A673 (cell line): ENCODE measurements around the gene SEC61A2. TPM values are rescaled to one million over a fixed set of nuclear protein-coding genes. Genes with fewer than 3 reads are reported as not detected.

ENCODE experiments used
- BruUV-seq: library from RNA; stranded (reverse); fragments of 400-500 nt; replicated peaks from 2 replicates; lab custom pipeline; 2021; lab: Mats Ljungman, UMichigan
- CTCF ChIA-PET: fragments of 300-600 bp; sonication (Branson Sonifier 250); formaldehyde crosslinking; loops from one replicate; lab custom pipeline; 2022; ENCODE audit warnings: antibody characterized with exemption; lab: Charles Lee
- POLR2A ChIA-PET: fragments of 300-600 bp; sonication (Branson Sonifier 250); formaldehyde crosslinking; loops from one replicate; lab custom pipeline; 2022; ENCODE audit warnings: antibody characterized with exemption; ENCODE audit not compliant: low non-redundant PET; lab: Charles Lee
- DNase-seq: peaks from one replicate; pipeline ENCODE4 v3.0.0-alpha.2; 2015; ENCODE audit warnings: low spot score
- H3K27ac ChIP-seq: fragments of 200-600 bp; sonication (generic); 2 replicates; pipeline ENCODE4 v1.5.1; 2016; ENCODE audit warnings: mixed run types, low read depth, mild to moderate bottlenecking, mixed read lengths, antibody characterized with exemption, low read length; ENCODE audit not compliant: poor library complexity, severe bottlenecking
- H3K27me3 ChIP-seq: fragments of 200-600 bp; sonication (generic); replicated peaks from 2 replicates; pipeline ENCODE4 v1.6.1; 2017; ENCODE audit warnings: mixed run types, low read depth, mild to moderate bottlenecking, mixed read lengths, antibody characterized with exemption, low read length; ENCODE audit not compliant: insufficient read depth, poor library complexity
- H3K36me3 ChIP-seq: fragments of 200-600 bp; sonication (generic); 2 replicates; pipeline ENCODE4 v1.6.1; 2016; ENCODE audit warnings: mixed run types, mild to moderate bottlenecking, mixed read lengths, antibody characterized with exemption, low read length; ENCODE audit not compliant: insufficient read depth, poor library complexity, severe bottlenecking
- H3K4me1 ChIP-seq: fragments of 200-600 bp; sonication (generic); 2 replicates; pipeline ENCODE4 v1.6.1; 2017; ENCODE audit warnings: mixed run types, mild to moderate bottlenecking, mixed read lengths, antibody characterized with exemption, low read length; ENCODE audit not compliant: insufficient read depth, poor library complexity, severe bottlenecking
- H3K4me3 ChIP-seq: fragments of 200-600 bp; sonication (generic); 2 replicates; pipeline ENCODE4 v1.5.1; 2016; ENCODE audit warnings: low read depth, mixed run types, mild to moderate bottlenecking, mixed read lengths, low read length; ENCODE audit not compliant: poor library complexity, severe bottlenecking
- H3K9me3 ChIP-seq: fragments of 200-600 bp; sonication (generic); 2 replicates; pipeline ENCODE4 v1.6.1; 2016; ENCODE audit warnings: mixed run types, low read depth, mild to moderate bottlenecking, mixed read lengths, antibody characterized with exemption, low read length; ENCODE audit not compliant: poor library complexity, severe bottlenecking
- CTCF ChIP-seq: fragments of 300-800, 200-600 bp; sonication (generic); conservative IDR thresholded peaks from 2 replicates; pipeline ENCODE4 v1.5.1; 2017; ENCODE audit warnings: low read depth, mild to moderate bottlenecking, antibody characterized with exemption, low read length, moderate library complexity, mixed read lengths
- EZH2 ChIP-seq: fragments of 200-600 bp; sonication (generic); IDR thresholded peaks from 2 replicates; pipeline ENCODE4 v1.6.1; 2017; ENCODE audit warnings: borderline replicate concordance, low read depth, mild to moderate bottlenecking, mixed read lengths, antibody characterized with exemption, low read length; ENCODE audit not compliant: poor library complexity, severe bottlenecking
- intact Hi-C: fragments of 100-400 bp; cut with micrococcal nuclease; formaldehyde crosslinking; loops from one replicate; pipeline ENCODE4 v1.10.0; 2022; ENCODE audit not compliant: unreplicated experiment
- total RNA-seq: library from RNA; stranded (reverse); gene quantifications from 2 replicates; pipeline ENCODE4 v1.2.3, GENCODE V29; 2021

Gene SEC61A2
- total RNA-seq, 1 experiment from 2014 or later, result 17.2 TPM

- DNase-seq, result no peak
- Histone ChIP-seq H3K36me3 (peaks cover 19% of the 10 kb centered on the region), H3K27me3 (no peaks in the 10 kb centered on the region), H3K27ac (no peak overlapping the region), H3K4me1 (peaks cover 16% of the 10 kb centered on the region), H3K4me3 (no peak overlapping the region), H3K9me3 (no peaks in the 10 kb centered on the region)
- POLR2A ChIA-PET, result no interaction called here
- BruUV-seq, result no TSS peak
- CTCF ChIA-PET, result no interaction called here
- intact Hi-C loops, result no loop called here
- no peak for TF ChIP-seq EZH2
- no peak for TF ChIP-seq CTCF
Measured at GRCh38 chr10:12189426-12189825, 59.9 kb downstream of the SEC61A2 start.

GRCh38 chr10:12191715-12192114 lies 62.2 kb downstream of the SEC61A2 start:
- H3K36me3 ChIP-seq, result no peaks in the 10 kb centered on the region
- no peak for TF ChIP-seq CTCF
- no peak for TF ChIP-seq EZH2
- no peak overlapping the region for H3K4me3 ChIP-seq
- DNase-seq, result no peak
- intact Hi-C loops, result no loop called here
- H3K4me1 ChIP-seq, result peaks cover 18% of the 10 kb centered on the region
- CTCF ChIA-PET, result no interaction called here
- H3K27ac ChIP-seq, result peak overlapping the region; percentile 18
- BruUV-seq, result no TSS peak
- POLR2A ChIA-PET, result no interaction called here
- H3K9me3 ChIP-seq, result no peaks in the 10 kb centered on the region
- no peaks in the 10 kb centered on the region for H3K27me3 ChIP-seq

DNA sequence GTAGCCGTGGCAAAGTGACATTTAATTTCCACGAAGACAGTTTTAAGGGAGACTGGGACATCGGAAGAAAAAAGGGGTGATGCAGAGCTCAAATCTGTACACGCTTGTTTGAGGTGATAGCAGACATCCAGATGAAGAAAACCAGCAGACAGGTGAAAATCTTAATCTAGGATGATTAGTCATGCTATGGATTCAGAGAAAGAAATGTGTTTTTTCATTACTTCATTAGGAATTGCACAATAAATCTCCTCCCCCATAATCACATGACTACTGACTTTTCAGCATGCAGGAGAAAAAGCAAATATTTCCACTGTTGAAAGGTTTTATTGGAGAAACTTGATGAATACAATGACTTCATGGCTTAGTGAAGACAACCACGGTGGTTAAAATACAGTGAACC lies 63.7 kb downstream of the SEC61A2 start:
- ChIA-PET CTCF (no interaction called here), POLR2A (interaction anchor here (0.7 kb wide), 1 partner anchor 47 kb away, joined by 11 read pairs; no protein-coding TSS in a partner anchor)
- intact Hi-C loops, result no loop called here
- no TSS peak for BruUV-seq
- Histone ChIP-seq H3K4me1 (peaks cover 22% of the 10 kb centered on the region), H3K4me3 (no peak overlapping the region), H3K27me3 (no peaks in the 10 kb centered on the region), H3K36me3 (no peaks in the 10 kb centered on the region), H3K27ac (no peak overlapping the region), H3K9me3 (no peaks in the 10 kb centered on the region)
- TF ChIP-seq CTCF, result no peak
- no peak for TF ChIP-seq EZH2
- DNase-seq, result peak; percentile 17
